ENCODE results near the gene THOC6. TPM values are rescaled to one million over a fixed set of nuclear protein-coding genes. Genes with fewer than 3 reads are reported as not detected.

The THOC6 gene
- total RNA-seq, 2 experiments from 2014 or later, result 12.0 to 12.9 TPM

DNA sequence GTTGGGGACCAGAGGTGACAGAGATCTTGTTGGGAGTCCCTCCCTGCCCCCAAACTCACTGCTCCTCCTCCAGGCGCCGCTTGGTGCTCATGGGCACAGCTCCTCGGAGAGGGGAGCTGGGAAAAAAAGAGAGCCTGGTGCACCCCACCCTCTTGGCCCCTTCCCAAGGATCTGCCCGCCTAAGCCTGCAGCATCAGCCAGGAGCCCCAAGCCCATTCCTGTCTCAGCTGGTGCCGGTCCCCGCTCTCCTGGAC lies 493 bp upstream of the THOC6 start:
- peak in 2 of 14 experiments; percentile 38 to 52 for DNase-seq
- H3K4me1 ChIP-seq (ENCODE audit: insufficient read depth, low read length), result peaks cover 74% of the 10 kb centered on the region
- H3K9me3 ChIP-seq (ENCODE audit: control insufficient read depth in 1 of 2, insufficient read depth in 1 of 2, low read length in 2 of 2), result no peaks in the 10 kb centered on the region
- intact Hi-C loops (cut with DNase I, micrococcal nuclease), result loop anchor here in 1 of 2 experiments (10.0 kb wide), 1 partner anchor 431 kb away; no protein-coding TSS in a partner anchor
- POLR2A ChIA-PET, result interaction anchor here (0.6 to 2.3 kb wide), 8 partner anchors 8 to 378 kb away, joined by 4 to 8 read pairs (median 4); partner anchors contain the start of genes ZNF174, ZNF213 and ZSCAN32
- peaks cover 20% of the 10 kb centered on the region for H3K36me3 ChIP-seq (ENCODE audit: insufficient read depth, low read length)
- H3K4me1 Mint-ChIP-seq (ENCODE audit: low read depth), result peaks cover 50% of the 10 kb centered on the region
- no peaks in the 10 kb centered on the region for H3K27me3 Mint-ChIP-seq
- peak overlapping the region; percentile 78 for H3K4me3 ChIP-seq (ENCODE audit: low read length)
- no peaks in the 10 kb centered on the region for H3K27me3 ChIP-seq (ENCODE audit: control insufficient read depth in 1 of 2, insufficient read depth in 2 of 2, low read length in 2 of 2)
- peak overlapping the region; percentile 80 to 96 for H3K27ac ChIP-seq (ENCODE audit: low read depth in 1 of 2, low read length in 2 of 2)
- peaks cover 22% of the 10 kb centered on the region for H3K36me3 Mint-ChIP-seq (ENCODE audit: low read depth)
- no peaks in the 10 kb centered on the region for H3K9me3 Mint-ChIP-seq
- peak overlapping the region; percentile 78 for H3K27ac Mint-ChIP-seq
- H3K4me3 Mint-ChIP-seq, result peak overlapping the region; percentile 66
- CTCF ChIA-PET, result interaction anchor here (1.4 to 5.4 kb wide), 4 partner anchors 8 to 106 kb away, joined by 6 to 38 read pairs (median 21); no protein-coding TSS in a partner anchor
- no peak for TF ChIP-seq CTCF (IDR thresholded peaks at IDR 0.05)
- ATAC-seq (ENCODE audit: poor library complexity), result no peak

GRCh38 chr16:3025032-3026002 lies 1.5 kb downstream of the THOC6 start:
- peaks cover 8 to 15% of the 10 kb centered on the region in 2 experiments for H3K27me3 ChIP-seq (ENCODE audit: control insufficient read depth in 1 of 2, insufficient read depth in 2 of 2, low read length in 2 of 2)
- peaks cover 20% of the 10 kb centered on the region for H3K36me3 ChIP-seq (ENCODE audit: insufficient read depth, low read length)
- no peaks in the 10 kb centered on the region for H3K9me3 Mint-ChIP-seq
- ChIA-PET CTCF (interaction anchor here (1.2 to 9.0 kb wide), 4 partner anchors 20 to 157 kb away, joined by 3 to 181 read pairs (median 5); no protein-coding TSS in a partner anchor), POLR2A (interaction anchor here (0.6 to 1.4 kb wide), 2 partner anchors 22 to 1062 kb away, joined by 3 to 5 read pairs; no protein-coding TSS in a partner anchor)
- no peak overlapping the region for H3K4me3 ChIP-seq (ENCODE audit: low read length)
- peaks cover 22% of the 10 kb centered on the region for H3K36me3 Mint-ChIP-seq (ENCODE audit: low read depth)
- intact Hi-C loops (cut with DNase I, micrococcal nuclease), result loop anchor here in 1 of 2 experiments (10.0 kb wide), 1 partner anchor 429 kb away; no protein-coding TSS in a partner anchor
- no peak overlapping the region for H3K27ac Mint-ChIP-seq
- no peak for ATAC-seq (ENCODE audit: poor library complexity)
- H3K4me3 Mint-ChIP-seq, result peak overlapping the region; percentile 11
- TF ChIP-seq CTCF (IDR thresholded peaks at IDR 0.05), result no peak
- H3K4me1 ChIP-seq (ENCODE audit: insufficient read depth, low read length), result peaks cover 80% of the 10 kb centered on the region
- H3K27me3 Mint-ChIP-seq, result peaks cover 15% of the 10 kb centered on the region
- H3K9me3 ChIP-seq (ENCODE audit: control insufficient read depth in 1 of 2, insufficient read depth in 1 of 2, low read length in 2 of 2), result peaks cover 0 to 4% of the 10 kb centered on the region in 2 experiments
- peak in 1 of 14 experiments; percentile 39 for DNase-seq
- peaks cover 58% of the 10 kb centered on the region for H3K4me1 Mint-ChIP-seq (ENCODE audit: low read depth)
- no peak overlapping the region for H3K27ac ChIP-seq (ENCODE audit: low read depth in 1 of 2, low read length in 2 of 2)

DNA sequence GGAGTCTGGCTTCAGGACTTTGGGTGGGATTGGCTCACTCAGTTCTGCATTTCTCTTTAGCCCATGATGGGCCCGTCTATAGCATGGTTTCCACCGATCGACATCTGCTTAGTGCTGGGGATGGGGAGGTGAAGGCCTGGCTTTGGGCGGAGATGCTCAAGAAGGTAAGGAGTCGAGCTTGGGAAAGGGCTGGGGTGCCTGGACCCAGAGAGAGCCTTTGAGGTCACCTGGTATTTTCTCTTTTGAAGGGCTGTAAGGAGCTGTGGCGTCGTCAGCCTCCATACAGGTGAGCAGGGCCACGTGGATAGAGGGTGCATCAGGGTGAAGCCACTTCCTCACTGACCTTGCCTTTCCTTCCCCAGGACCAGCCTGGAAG lies 2.2 kb downstream of the THOC6 start:
- Histone ChIP-seq H3K4me1 (ENCODE audit: insufficient read depth, low read length) (peaks cover 75% of the 10 kb centered on the region), H3K27ac (ENCODE audit: low read depth in 1 of 2, low read length in 2 of 2) (no peak overlapping the region), H3K9me3 (ENCODE audit: control insufficient read depth in 1 of 2, insufficient read depth in 1 of 2, low read length in 2 of 2) (peaks cover 0 to 4% of the 10 kb centered on the region in 2 experiments), H3K4me3 (ENCODE audit: low read length) (no peak overlapping the region), H3K27me3 (ENCODE audit: control insufficient read depth in 1 of 2, insufficient read depth in 2 of 2, low read length in 2 of 2) (peaks cover 14 to 20% of the 10 kb centered on the region in 2 experiments), H3K36me3 (ENCODE audit: insufficient read depth, low read length) (peaks cover 20% of the 10 kb centered on the region)
- intact Hi-C loops (cut with DNase I, micrococcal nuclease), result loop anchor here in 1 of 2 experiments (10.0 kb wide), 1 partner anchor 429 kb away; no protein-coding TSS in a partner anchor
- no peaks in the 10 kb centered on the region for H3K9me3 Mint-ChIP-seq
- peak in 1 of 14 experiments; percentile 36 for DNase-seq
- H3K4me1 Mint-ChIP-seq (ENCODE audit: low read depth), result peaks cover 53% of the 10 kb centered on the region
- ATAC-seq (ENCODE audit: poor library complexity), result no peak
- H3K4me3 Mint-ChIP-seq, result no peak overlapping the region
- H3K27ac Mint-ChIP-seq, result no peak overlapping the region
- H3K36me3 Mint-ChIP-seq (ENCODE audit: low read depth), result peaks cover 22% of the 10 kb centered on the region
- ChIA-PET POLR2A (no interaction called here), CTCF (interaction anchor here (1.8 to 9.0 kb wide), 2 partner anchors 20 to 33 kb away, joined by 3 to 181 read pairs; no protein-coding TSS in a partner anchor)
- H3K27me3 Mint-ChIP-seq, result peaks cover 15% of the 10 kb centered on the region
- no peak for TF ChIP-seq CTCF (IDR thresholded peaks at IDR 0.05)
